GM12878 (cell line): ENCODE data around the gene CCDC194. TPM values are rescaled to one million over a fixed set of nuclear protein-coding genes. Genes with fewer than 3 reads are reported as not detected.

Experiments
- ATAC-seq: fragments of 200-7000 bp; cut with Tn5 transposase; 3 replicates; pipeline ENCODE4 v1.9.1; 2020; ENCODE audit warnings: mild to moderate bottlenecking, moderate library complexity
- BruUV-seq: library from RNA; stranded (reverse); fragments of 400-500 nt; replicated peaks from 2 replicates; lab custom pipeline; 2021; lab: Mats Ljungman, UMichigan
- CTCF ChIA-PET: fragments of 300-600 bp; sonication (Branson Sonifier 250); formaldehyde crosslinking; extraction: SDS; loops from one replicate; lab custom pipeline; 2021; ENCODE audit warnings: inconsistent platforms; lab: Yijun Ruan, JAX
- POLR2A ChIA-PET: fragments of 350-600 bp; formaldehyde crosslinking; extraction: SDS; loops from one replicate; lab custom pipeline; 2021; ENCODE audit warnings: inconsistent platforms; lab: Charles Lee
- RAD21 ChIA-PET: fragments of 300-600 bp; sonication (Branson Sonifier 250); formaldehyde crosslinking; loops from one replicate; lab custom pipeline; 2023; ENCODE audit warnings: antibody characterized with exemption; ENCODE audit not compliant: unreplicated experiment; lab: Charles Lee
- SMC1A ChIA-PET: fragments of 300-600 bp; sonication (Branson Sonifier 250); formaldehyde crosslinking; loops from one replicate; lab custom pipeline; 2023; ENCODE audit not compliant: unreplicated experiment, uncharacterized antibody; lab: Charles Lee
- DNase-seq: peaks from one replicate; pipeline ENCODE4 v3.0.0-alpha.2; 2011; ENCODE audit warnings: low read depth, low spot score
- FAIRE-seq: peaks from 3 replicates; lab custom pipeline; 2011; peaks lifted over from hg19 to GRCh38; lab: Jason Lieb, UNC
- H2AFZ ChIP-seq: 2 replicates; pipeline ENCODE4 v1.6.0; 2011; ENCODE audit warnings: low read depth, low read length, control low read depth; ENCODE audit not compliant: control insufficient read depth
- H3K27ac ChIP-seq: 2 replicates; pipeline ENCODE4 v1.5.1; 2011; ENCODE audit warnings: control low read depth; ENCODE audit not compliant: control insufficient read depth, insufficient read depth
- H3K27me3 ChIP-seq, 2 experiments: replicated peaks in 1 of 2; 2 replicates each; pipeline versions ENCODE4 v1.6.0 to v1.6.1; 2011; ENCODE audit warnings: low read length in 1 of 2; ENCODE audit not compliant: control insufficient read depth in 2 of 2, insufficient read depth in 2 of 2
- H3K36me3 ChIP-seq, 2 experiments: 2 replicates each; pipeline ENCODE4 v1.5.1; 2011; ENCODE audit warnings: low read length in 1 of 2; ENCODE audit not compliant: control insufficient read depth in 2 of 2, insufficient read depth in 2 of 2
- H3K4me1 ChIP-seq: 2 replicates; pipeline ENCODE4 v1.6.1; 2011; ENCODE audit warnings: mild to moderate bottlenecking, low read length, moderate library complexity, mixed read lengths; ENCODE audit not compliant: control insufficient read depth, insufficient read depth
- H3K4me2 ChIP-seq: 2 replicates; pipeline ENCODE4 v1.6.0; 2011; ENCODE audit warnings: control low read depth; ENCODE audit not compliant: control insufficient read depth, insufficient read depth
- H3K4me3 ChIP-seq: fragments of 200-600 bp; sonication (generic); 2 replicates; pipeline ENCODE4 v1.5.1; 2016
- H3K79me2 ChIP-seq: 2 replicates; pipeline ENCODE4 v1.6.0; 2011; ENCODE audit warnings: low read length; ENCODE audit not compliant: control insufficient read depth, insufficient read depth
- H3K9ac ChIP-seq: 2 replicates; pipeline ENCODE4 v1.8.0; 2011; ENCODE audit warnings: low read length, control low read depth, mixed read lengths; ENCODE audit not compliant: control insufficient read depth, insufficient read depth
- H3K9me3 ChIP-seq: replicated peaks from 3 replicates; pipeline ENCODE4 v1.5.1; 2011; ENCODE audit warnings: mild to moderate bottlenecking, low read length; ENCODE audit not compliant: control insufficient read depth, insufficient read depth
- H4K20me1 ChIP-seq: 2 replicates; pipeline ENCODE4 v1.6.0; 2011; ENCODE audit not compliant: control insufficient read depth, insufficient read depth
- ATF7 ChIP-seq: fragments of 450-650 bp; IDR thresholded peaks from 2 replicates; pipeline ENCODE4 v1.6.1; 2016; ENCODE audit warnings: low read depth, mild to moderate bottlenecking
- BCL11A ChIP-seq: IDR thresholded peaks from 2 replicates; pipeline ENCODE4 v1.6.1; 2011; ENCODE audit warnings: low read depth, low read length
- CEBPB ChIP-seq, 2 experiments: fragments of 150-350 bp in 1 of 2; IDR thresholded peaks; 2 replicates each; pipeline ENCODE4 v1.6.1; 2012 to 2014; ENCODE audit warnings: low read depth in 2 of 2, low read length in 2 of 2, borderline replicate concordance in 1 of 2, inconsistent platforms in 1 of 2
- CHD4 ChIP-seq: fragments of 200-600 bp; sonication (generic); IDR thresholded peaks from 2 replicates; pipeline ENCODE4 v1.6.1; 2016; ENCODE audit warnings: mild to moderate bottlenecking
- CREM ChIP-seq: IDR thresholded peaks from 2 replicates; pipeline ENCODE4 v1.6.1; 2014; ENCODE audit warnings: antibody characterized with exemption, low read depth
- EED ChIP-seq: sonication (generic); IDR thresholded peaks from 2 replicates; pipeline ENCODE4 v1.6.1; 2016; ENCODE audit warnings: antibody characterized with exemption, low read depth
- EGR1 ChIP-seq, 2 experiments: IDR thresholded peaks; 1 replicate in 1 of 2; 2 replicates in 1 of 2; pipeline ENCODE4 v1.6.1; 2011 to 2012; ENCODE audit warnings: low read depth in 2 of 2, low read length in 2 of 2, borderline replicate concordance in 1 of 2, mild to moderate bottlenecking in 1 of 2, moderate library complexity in 1 of 2
- JUND ChIP-seq: IDR thresholded peaks from 2 replicates; pipeline ENCODE4 v1.6.1; 2012; ENCODE audit warnings: low read depth, mild to moderate bottlenecking, low read length, improper control_type of control experiment, moderate library complexity
- MTA2 ChIP-seq: fragments of 450-650 bp; IDR thresholded peaks from 2 replicates; pipeline ENCODE4 v1.6.1; 2016; ENCODE audit warnings: low read depth, mild to moderate bottlenecking, moderate library complexity
- NBN ChIP-seq: fragments of 450-650 bp; IDR thresholded peaks from 2 replicates; pipeline ENCODE4 v1.6.1; 2016
- NFYB ChIP-seq: IDR thresholded peaks from 2 replicates; pipeline ENCODE4 v1.6.1; 2011; ENCODE audit warnings: low read depth, mild to moderate bottlenecking, low read length, improper control_type of control experiment, moderate library complexity; ENCODE audit not compliant: insufficient read depth
- NR2C1 ChIP-seq: fragments of 450-650 bp; IDR thresholded peaks from 2 replicates; pipeline ENCODE4 v1.6.1; 2017; ENCODE audit warnings: antibody characterized with exemption, mild to moderate bottlenecking, moderate library complexity
- NR2F1 ChIP-seq: fragments of 450-650 bp; conservative IDR thresholded peaks from 2 replicates; pipeline ENCODE4 v1.6.1; 2017; ENCODE audit warnings: mild to moderate bottlenecking
- RELB ChIP-seq: fragments of 450-650 bp; IDR thresholded peaks from 2 replicates; pipeline ENCODE4 v1.6.1; 2017; ENCODE audit warnings: low read depth, mild to moderate bottlenecking, moderate library complexity
- SMAD5 ChIP-seq: IDR thresholded peaks from 2 replicates; pipeline ENCODE4 v1.6.1; 2016; ENCODE audit warnings: antibody characterized with exemption, low read depth
- SMARCA5 ChIP-seq: fragments of 450-650 bp; IDR thresholded peaks from 2 replicates; pipeline ENCODE4 v1.6.1; 2017; ENCODE audit warnings: mild to moderate bottlenecking
- TBL1XR1 ChIP-seq: IDR thresholded peaks from 2 replicates; pipeline ENCODE4 v1.6.1; 2012; ENCODE audit warnings: low read depth, low read length, improper control_type of control experiment
- TCF3 ChIP-seq: IDR thresholded peaks from 2 replicates; pipeline ENCODE4 v1.6.1; 2012; ENCODE audit warnings: low read depth, mild to moderate bottlenecking, low read length, borderline replicate concordance; ENCODE audit not compliant: insufficient read depth
- ZNF217 ChIP-seq: fragments of 450-650 bp; IDR thresholded peaks from 2 replicates; pipeline ENCODE4 v1.6.1; 2017; ENCODE audit warnings: antibody characterized with exemption, mild to moderate bottlenecking
- ZNF24 ChIP-seq: fragments of 450-650 bp; IDR thresholded peaks from 2 replicates; pipeline ENCODE4 v1.6.1; 2017; ENCODE audit warnings: antibody characterized with exemption, mild to moderate bottlenecking
- WGBS: methylation state at CpG from one replicate; pipeline ENCODE4 v1.1.6; 2016; ENCODE audit warnings: low lambda C conversion rate; ENCODE audit not compliant: insufficient replicate concordance, insufficient coverage; ENCODE audit errors: missing lambda C conversion rate; 5-methylcytosine and 5-hydroxymethylcytosine counted together
- in situ Hi-C: fragments of 300-500 bp; cut with MboI; formaldehyde crosslinking; loops from 9 replicates; pipeline ENCODE4 v1.14.3; 2018; ENCODE audit warnings: mixed read lengths
- intact Hi-C: fragments of 100-400 bp; cut with micrococcal nuclease; formaldehyde crosslinking; loops from one replicate; pipeline ENCODE4 v1.14.2; 2022; ENCODE audit not compliant: unreplicated experiment
- polyA plus RNA-seq, 11 experiments: library from polyadenylated mRNA; depleted of rRNA in 4 of 11; unstranded in 6 of 11; stranded (reverse) in 5 of 11; fragments of >200 nt; fragmentation: Nextera tagmentation in 4 of 11; fragmentation: Illumina TruSeq in 1 of 11; extraction: Ambion mirVana in 4 of 11; extraction: Trizol in 1 of 11; gene quantifications; 1 replicate in 1 of 11; 2 replicates in 10 of 11; pipeline versions ENCODE4 v1.2.1 to v1.2.3, GENCODE V29; 2011 to 2016; ENCODE audit warnings: inconsistent platforms in 2 of 11, missing spikeins in 2 of 11, low read depth in 1 of 11
- total RNA-seq, 4 experiments: library from RNA; depleted of rRNA in 3 of 4; stranded (reverse); fragments of >200 nt in 3 of 4; fragmentation: Illumina TruSeq in 1 of 4; extraction: Trizol in 1 of 4; gene quantifications; 2 replicates each; pipeline versions ENCODE4 v1.2.1 to v1.2.3, GENCODE V29; 2013 to 2021
- TF ChIP-seq, protein P1 (sequence below): fragments of 450-650 bp; IDR thresholded peaks from 2 replicates; pipeline ENCODE4 v1.6.1; 2017; ENCODE audit warnings: mild to moderate bottlenecking, moderate library complexity

The CCDC194 gene
- total and polyA plus RNA-seq, 10 of the 15 experiments (the other 5 are each of a cell fraction or from before 2014, with no cell fraction given) = 0.07 to 3.4 (median 0.97) TPM

DNA sequence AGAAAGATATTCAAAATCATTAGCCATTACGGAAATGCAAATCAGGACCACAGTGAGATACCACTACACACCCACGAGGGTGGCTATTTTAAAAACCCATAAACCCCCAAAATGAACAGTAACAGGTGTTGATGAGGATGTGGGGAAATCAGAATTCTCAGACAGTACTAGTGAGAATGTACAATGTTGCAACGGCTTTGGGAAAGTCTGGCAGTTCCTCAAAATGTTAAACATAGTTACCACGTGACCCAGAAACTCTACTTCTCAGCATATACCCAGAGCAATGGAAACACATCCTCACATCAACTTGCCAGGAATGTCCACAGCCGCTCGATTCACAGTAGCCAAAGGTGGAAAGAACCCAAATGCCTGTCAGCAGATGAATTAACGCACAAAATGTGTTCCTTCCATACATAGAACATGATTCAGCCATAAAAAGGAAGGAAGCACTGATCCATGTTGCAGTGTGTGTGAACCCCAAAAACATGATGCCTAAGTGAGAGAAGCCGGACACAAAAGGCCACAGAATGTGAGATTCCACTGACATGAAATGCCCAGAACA, 23.9 kb downstream of the CCDC194 start:
- intact Hi-C loops = no loop called here
- 4% methylated on average over 8 of the region's 8 CpGs for WGBS
- H3K79me2 ChIP-seq = no peaks in the 10 kb centered on the region
- in situ Hi-C loops = no loop called here
- peak overlapping the region; percentile 39 for H2AFZ ChIP-seq
- peak overlapping the region; percentile 46; the same call in 1 of the 2 replicates for H3K4me3 ChIP-seq
- ATAC-seq (peak; percentile 96), DNase-seq (peak; percentile 94), FAIRE-seq (peak; percentile 91)
- no peaks in the 10 kb centered on the region for H4K20me1 ChIP-seq
- RAD21 ChIA-PET = interaction anchor here (0.7 to 1.5 kb wide), 3 partner anchors 16 to 821 kb away, joined by 3 to 6 read pairs (median 4); partner anchors contain the start of gene BABAM1
- H3K36me3 ChIP-seq = no peaks in the 10 kb centered on the region
- peak overlapping the region; percentile 64 for H3K4me2 ChIP-seq
- CTCF ChIA-PET = no interaction called here
- BruUV-seq = no TSS peak
- SMC1A ChIA-PET = interaction anchor here (1.9 kb wide), 1 partner anchor 16 kb away, joined by 4 read pairs; no protein-coding TSS in a partner anchor
- H3K9ac ChIP-seq = peak overlapping the region; percentile 38
- H3K9me3 ChIP-seq = no peaks in the 10 kb centered on the region
- POLR2A ChIA-PET = no interaction called here
- H3K27me3 ChIP-seq = no peaks in the 10 kb centered on the region; a peak in 1 of 4 replicates
- peaks cover 29% of the 10 kb centered on the region for H3K4me1 ChIP-seq
- H3K27ac ChIP-seq = peak overlapping the region; percentile 94
- TF ChIP-seq CEBPB (IDR thresholded peaks at IDR 0.05; ENCODE audit: borderline replicate concordance in 1 of 2, low read depth in 2 of 2, low read length in 2 of 2) (peak; percentile 46 to 63; a peak in 2 of 4 replicates), SMAD5 (no peak), EED (peak; percentile 85), TCF3 (peak; percentile 75; the same call in 1 of the 2 replicates), RELB (peak; percentile 92), EGR1 (IDR thresholded peaks at IDR 0.05; ENCODE audit: borderline replicate concordance in 1 of 2, low read depth in 2 of 2, low read length in 2 of 2) (0 out of 3 replicates have a peak, but pooled peaks of 1 of the 2 experiments have one; percentile 40), NFYB (no peak), NR2F1 (peak; percentile 60; the same call in 1 of the 2 replicates), CREM (peak; percentile 66; the same call in 1 of the 2 replicates), MTA2 (peak; percentile 90), JUND (no peak), ZNF217 (peak; percentile 48; the same call in 1 of the 2 replicates), SMARCA5 (0 out of 2 replicates have a peak, but pooled peaks have one; percentile 33), ATF7 (peak; percentile 81), BCL11A (peak; percentile 80), CHD4 (no peak), NBN (peak; percentile 90; the same call in 1 of the 2 replicates), TBL1XR1 (peak; percentile 85), ZNF24 (no peak), NR2C1 (no peak)
- TF ChIP-seq, protein P1, sequence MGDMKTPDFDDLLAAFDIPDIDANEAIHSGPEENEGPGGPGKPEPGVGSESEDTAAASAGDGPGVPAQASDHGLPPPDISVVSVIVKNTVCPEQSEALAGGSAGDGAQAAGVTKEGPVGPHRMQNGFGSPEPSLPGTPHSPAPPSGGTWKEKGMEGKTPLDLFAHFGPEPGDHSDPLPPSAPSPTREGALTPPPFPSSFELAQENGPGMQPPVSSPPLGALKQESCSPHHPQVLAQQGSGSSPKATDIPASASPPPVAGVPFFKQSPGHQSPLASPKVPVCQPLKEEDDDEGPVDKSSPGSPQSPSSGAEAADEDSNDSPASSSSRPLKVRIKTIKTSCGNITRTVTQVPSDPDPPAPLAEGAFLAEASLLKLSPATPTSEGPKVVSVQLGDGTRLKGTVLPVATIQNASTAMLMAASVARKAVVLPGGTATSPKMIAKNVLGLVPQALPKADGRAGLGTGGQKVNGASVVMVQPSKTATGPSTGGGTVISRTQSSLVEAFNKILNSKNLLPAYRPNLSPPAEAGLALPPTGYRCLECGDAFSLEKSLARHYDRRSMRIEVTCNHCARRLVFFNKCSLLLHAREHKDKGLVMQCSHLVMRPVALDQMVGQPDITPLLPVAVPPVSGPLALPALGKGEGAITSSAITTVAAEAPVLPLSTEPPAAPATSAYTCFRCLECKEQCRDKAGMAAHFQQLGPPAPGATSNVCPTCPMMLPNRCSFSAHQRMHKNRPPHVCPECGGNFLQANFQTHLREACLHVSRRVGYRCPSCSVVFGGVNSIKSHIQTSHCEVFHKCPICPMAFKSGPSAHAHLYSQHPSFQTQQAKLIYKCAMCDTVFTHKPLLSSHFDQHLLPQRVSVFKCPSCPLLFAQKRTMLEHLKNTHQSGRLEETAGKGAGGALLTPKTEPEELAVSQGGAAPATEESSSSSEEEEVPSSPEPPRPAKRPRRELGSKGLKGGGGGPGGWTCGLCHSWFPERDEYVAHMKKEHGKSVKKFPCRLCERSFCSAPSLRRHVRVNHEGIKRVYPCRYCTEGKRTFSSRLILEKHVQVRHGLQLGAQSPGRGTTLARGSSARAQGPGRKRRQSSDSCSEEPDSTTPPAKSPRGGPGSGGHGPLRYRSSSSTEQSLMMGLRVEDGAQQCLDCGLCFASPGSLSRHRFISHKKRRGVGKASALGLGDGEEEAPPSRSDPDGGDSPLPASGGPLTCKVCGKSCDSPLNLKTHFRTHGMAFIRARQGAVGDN = no peak
